COLO668 (cell line): ENCODE data around the gene GPR63.
A peak's percentile ranks its signal among the peaks of the same experiment; 100 is the strongest.

Experiments
- DNase-seq: peaks from one replicate; lab custom pipeline; 2025; ENCODE audit not compliant: unreplicated experiment; lab: John Stamatoyannopoulos, UW

Gene GPR63, protein sequence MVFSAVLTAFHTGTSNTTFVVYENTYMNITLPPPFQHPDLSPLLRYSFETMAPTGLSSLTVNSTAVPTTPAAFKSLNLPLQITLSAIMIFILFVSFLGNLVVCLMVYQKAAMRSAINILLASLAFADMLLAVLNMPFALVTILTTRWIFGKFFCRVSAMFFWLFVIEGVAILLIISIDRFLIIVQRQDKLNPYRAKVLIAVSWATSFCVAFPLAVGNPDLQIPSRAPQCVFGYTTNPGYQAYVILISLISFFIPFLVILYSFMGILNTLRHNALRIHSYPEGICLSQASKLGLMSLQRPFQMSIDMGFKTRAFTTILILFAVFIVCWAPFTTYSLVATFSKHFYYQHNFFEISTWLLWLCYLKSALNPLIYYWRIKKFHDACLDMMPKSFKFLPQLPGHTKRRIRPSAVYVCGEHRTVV

DNA sequence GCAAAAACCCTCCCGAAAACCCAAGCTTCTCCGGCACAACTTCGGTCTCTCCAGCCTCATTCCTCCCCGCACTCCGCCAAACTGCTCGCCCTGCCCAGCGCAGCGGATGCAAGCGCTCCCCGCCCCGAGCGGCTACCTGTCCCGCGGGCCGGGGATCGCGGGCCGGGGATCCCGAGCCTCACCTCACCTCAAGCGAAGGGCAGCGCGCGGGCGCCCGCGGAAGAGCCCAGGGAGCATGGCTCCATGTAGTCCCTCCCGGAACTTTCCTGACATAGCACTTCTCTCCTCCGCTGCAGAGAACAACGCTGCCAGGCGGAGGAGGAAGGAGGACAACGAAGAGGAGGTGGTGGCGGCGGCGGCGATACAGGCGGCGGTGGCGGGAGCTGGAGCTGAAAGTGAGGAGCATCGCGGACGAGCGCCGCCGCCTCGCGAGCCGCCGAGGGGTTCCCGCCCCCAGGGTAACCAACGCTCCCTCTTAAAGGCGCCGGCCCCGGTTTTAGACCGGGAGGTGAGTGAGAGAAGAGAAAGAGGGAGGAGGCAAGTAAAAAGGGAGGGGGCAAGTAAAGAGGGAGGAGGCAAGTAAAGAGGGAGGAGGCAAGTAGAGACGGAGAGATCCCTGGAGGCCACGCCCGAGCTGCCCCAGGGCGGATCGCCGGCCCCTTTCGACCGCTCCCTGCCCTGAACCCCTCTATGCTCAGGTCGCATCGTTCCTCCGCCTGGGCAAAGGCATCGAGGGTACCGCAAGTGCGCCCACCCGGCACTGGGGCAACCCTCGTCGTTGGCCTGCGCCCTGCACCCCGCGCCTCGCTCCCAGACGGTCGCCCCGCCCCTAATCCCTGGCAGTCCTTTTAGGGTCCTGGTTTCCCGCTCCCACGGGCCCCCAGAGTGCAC is at the start of gene GPR63:
TSS of gene GPR63 (minus strand) at position 397 of the 891 bp plus-strand sequence. CDS start 37,746 bp downstream, outside the sequence.
- peak; percentile 80 for DNase-seq

DNA sequence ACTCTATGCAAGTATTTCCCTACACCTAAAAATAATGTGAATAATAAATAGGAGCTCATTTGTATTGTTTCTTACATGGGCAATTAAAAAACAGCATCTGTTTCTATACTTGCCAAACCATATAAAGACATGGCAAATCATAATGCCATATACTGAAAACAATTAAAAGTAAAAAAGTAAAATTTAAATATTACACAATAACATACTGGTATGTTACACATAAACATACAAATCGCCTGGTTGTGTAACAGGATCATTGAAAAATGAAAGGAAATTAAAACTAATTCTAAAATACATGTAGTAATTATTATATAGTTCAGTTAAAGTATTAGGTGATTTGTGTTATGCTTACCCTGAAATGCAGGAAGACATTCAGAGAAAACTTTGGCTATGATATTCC is 49.2 kb upstream of the GPR63 start:
- DNase-seq, result no peak

DNA sequence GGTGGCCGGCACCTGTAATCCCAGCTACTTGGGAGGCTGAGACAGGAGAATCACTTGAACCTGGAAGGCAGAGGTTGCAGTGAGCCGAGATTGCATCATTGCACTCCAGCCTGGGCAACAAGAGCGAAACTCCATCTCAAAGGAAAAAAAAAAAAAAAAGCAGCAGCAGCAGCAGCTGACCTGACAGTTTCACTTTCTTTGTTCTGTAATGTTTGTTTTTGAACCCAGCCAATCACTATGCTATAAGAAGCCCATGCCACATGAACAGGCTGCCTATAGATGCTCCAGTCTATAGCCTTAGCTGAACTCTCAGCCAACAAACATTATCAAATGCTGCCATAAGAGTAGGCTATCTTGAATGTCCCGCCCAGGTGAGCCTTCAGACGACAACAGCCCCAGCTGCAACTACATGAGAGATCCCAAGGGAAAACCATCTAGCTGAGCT is 47.9 kb upstream of the GPR63 start:
- DNase-seq, result peak; percentile 18

DNA sequence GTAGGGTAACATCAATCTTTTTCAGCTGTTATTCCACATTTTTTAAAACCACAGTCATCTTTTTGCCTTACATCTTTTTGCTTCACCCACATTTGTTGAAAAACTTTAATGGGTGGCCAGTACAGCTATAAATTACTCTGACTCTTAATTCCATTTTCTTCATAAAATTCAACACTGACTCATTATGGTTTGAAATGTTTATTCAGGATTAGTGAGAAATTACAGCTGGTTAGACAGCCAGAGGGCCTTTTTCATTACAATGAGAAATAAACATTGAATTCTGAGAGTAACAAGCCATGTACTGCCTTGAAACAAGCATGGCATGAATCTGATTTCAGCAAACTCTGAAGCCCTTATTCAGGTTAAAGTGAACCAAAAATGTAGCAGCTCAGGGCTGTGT is 40.9 kb upstream of the GPR63 start:
- no peak for DNase-seq

DNA sequence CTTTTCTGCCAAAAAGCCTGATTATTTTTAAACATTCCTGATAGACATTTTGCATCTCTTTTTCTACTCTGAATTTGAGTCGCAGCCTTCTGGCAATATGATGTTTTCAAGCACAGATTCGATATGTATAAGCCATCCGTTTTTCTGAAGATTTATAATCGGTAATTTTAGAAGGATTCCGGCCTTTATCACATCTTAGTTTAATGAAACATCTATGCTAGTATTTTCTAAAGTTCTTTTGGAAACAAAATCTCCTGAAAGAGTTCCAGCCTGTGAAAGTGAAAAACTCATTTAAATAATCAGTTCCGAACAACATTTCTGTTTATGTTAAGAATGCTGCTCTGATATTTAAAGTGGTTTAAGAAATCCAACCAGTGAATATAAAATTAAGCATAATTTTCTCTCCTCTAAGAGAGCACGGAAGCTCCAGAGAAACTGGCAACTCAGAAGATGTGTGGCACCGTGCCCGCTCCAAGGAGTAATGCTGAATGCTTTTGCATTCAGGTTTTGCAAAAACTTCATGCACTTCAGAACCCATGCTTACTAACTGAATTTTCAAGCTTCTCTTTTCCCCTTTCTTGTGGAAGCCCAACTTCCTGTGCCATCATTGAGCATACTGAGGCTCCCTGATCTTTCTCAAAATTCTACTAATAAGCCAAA is 39.7 kb upstream of the GPR63 start:
- DNase-seq, result no peak

DNA sequence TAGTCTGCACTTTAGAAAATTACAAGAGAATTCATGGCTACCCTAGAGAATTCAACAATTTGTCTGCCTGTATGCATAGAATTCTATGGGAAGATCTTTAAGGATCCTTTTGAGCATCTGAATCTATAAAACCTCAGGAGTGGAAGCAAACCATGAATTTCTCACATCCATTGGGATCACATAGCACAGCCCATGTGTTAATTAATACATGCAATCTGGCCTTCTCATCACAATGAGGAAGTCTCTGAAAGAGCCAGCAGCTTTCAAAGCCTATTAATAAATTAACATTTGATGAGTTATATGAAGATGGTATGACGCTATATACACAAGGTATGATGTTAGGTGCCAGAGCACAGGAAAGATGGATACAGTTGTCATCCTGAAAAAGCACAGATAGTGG is 35.7 kb upstream of the GPR63 start:
- DNase-seq, result no peak

DNA sequence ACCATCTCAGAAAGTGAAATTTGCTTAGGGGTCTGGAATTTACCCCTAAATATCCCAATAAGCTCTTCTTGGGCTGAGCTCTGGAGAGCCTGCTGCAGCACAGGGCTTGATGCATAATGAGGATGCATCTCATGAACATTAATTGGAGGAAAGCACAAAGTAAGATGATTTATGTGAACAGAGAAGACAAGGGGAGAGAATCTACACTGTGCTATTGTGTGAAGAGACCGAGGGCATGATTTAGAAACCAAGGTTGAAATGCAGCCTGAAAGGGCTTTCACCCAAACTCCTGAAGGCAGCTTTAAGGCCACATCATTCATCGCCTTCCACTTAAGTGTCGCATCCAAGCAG is 27.8 kb upstream of the GPR63 start:
- no peak for DNase-seq

DNA sequence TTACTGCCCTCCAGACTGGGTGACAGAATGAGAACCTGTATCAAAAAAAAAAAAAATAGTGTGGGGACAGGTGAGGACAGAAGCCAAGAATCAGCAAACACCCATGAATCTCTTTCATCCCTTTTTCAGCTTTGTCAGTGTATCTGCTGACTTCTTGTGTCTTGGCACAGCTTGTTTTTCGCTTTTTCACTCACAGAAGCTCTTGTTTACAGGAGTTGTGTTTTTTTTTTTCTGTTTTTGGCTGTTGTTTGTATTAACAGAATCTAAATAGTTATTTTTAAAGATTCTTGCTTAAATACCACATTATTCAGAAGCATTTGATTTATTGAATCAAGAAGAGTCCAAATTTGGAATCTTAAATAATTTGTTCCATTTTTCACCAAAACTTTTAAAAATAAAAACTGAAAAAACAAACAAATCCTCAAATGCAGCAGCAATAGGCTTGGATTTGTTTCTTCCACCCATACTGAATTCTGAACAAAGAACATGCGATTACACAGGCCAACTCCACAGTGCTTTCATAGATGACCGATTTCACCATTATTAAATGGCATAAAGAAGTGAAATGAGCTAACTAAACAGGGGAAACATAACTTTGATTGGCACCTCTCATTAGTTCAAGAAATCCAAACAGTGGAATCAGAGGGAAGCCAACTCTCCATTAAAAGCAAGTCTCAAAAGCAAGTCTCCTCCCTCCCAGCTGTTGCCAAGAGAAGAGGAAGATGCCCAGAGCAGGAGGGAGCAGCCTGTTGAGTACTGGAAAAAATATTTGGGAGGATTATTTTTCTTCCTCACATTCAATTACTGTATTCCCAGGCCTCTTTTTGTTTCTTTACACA is 27.2 kb upstream of the GPR63 start:
- DNase-seq, result no peak

DNA sequence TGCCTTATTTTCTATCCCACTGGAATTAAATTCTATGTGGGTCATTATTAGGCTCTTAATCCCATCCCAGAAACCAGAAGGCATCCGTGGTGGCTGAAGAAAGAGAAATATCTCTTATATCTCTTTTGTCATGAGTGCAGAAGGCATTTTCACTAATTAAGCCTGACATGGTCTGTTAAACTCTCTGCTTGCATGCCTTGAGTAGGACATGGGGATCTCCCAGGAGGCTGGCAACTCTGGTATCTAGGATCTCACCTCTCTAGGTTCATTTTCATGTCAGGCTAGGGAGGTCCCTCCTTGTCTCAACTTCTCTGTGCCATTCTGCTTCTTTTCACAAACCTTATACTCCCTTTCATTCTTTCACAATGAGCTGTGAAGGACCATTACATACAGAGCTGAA is 25.3 kb upstream of the GPR63 start:
- no peak for DNase-seq

DNA sequence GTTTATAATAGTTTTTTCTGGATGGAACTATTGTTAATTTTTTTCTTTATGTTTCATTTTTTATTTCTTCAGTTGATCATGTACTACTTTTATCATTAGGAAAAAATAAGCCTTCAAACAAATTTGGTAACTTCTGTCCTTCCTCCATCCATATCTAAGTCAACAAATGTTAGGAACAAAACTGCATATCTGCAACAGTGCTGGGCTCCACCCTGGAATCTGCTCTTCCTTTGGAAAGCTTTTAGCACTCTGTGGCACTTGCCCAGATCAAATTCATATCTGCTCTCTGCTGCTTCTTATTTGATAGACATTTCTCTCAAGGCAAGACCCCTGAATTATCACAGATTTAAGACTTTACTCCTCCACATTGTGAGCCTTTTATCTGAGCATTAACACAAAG is 24.3 kb upstream of the GPR63 start:
- DNase-seq, result no peak

DNA sequence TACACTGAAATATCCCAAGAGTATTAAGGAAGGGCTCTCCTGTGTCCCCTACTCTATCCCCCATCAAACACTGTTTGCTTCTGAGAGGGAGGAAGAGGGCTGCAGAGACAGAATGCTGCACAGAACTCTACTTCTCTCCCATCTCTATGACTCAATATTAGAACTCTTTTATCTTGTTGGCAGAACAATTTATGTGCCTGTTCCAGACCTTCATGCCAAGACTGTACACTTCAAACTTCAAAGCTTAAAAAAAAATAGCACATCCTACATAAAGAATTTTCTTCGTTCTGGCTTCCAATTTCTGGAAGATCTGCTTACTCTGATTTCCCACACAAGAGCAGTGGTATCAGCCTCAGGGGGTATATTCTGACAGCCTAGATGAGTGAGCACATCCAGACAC is 19.6 kb upstream of the GPR63 start:
- no peak for DNase-seq

DNA sequence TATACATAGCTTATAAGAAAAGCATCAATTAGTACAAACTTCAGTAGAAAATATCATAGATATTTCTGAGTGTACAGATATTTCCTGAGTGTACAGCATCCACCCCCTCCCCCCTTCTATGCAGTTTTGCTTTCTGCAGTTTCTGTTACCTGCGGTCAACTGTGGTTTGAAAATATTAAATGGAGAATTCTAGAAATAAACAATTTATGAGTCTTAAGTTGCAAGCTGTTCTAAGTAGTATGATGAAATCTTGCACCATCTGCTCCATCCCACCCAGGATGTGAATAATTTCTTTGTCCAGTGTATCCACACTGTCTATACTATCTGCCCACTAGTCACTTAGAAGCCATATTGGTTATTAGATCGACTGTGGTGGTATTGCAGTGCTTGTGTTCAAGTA is 15.8 kb upstream of the GPR63 start:
- DNase-seq, result no peak

DNA sequence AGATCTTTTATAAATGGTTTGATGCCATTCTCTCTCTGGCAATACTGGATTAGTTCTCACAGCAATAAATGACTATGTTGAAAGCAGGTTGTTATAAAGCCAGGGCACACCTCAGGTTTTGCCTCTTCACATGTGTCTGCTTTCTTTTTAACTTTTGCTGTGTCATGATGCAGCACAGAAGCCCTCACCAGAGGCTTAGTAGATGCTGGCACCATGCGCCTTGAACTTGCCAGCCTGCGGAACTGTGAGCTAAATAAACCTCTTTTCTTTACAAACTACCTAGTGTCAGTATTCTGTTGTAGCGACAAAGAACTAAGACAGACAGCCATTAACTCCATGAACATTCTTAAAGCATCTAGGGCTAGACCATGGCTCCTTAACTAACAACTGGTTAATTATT is 15.3 kb upstream of the GPR63 start:
- no peak for DNase-seq

DNA sequence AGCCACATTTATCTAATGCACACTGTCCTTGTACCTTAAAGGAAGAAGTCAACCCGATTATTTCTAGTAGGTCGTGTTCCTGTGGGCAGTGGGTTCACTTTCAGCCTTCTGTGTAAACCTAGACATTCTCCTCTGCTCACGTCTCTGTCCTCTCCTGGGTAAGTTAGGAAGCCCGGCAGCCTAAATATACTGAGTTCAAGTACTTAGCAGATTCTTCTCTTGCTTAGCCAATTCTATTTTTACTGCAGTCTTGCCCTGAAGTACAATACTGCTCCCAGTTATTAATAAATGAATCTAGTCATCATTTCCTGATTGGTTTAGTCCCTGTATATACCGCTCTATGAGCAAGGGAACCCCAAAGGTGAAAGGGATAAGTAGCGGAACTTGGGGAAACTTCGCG is 14.6 kb upstream of the GPR63 start:
- no peak for DNase-seq

DNA sequence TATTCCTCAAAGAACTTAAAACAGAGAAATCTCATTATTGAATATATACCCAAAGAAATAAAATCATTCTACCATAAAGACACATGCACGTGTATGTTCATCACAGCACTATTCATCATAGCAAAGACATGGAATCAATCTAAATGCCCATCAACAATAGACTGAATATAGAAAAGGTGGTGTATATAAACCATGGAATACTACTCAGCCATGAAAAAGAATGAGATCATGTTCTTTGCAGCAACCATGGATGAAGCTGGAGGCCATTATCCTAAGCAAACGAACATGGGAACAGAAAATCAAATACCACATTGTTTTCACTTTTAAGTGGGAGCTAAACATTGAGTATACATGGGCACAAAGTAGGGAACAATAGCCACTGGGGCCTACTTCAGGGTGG is 12.3 kb upstream of the GPR63 start:
- no peak for DNase-seq

DNA sequence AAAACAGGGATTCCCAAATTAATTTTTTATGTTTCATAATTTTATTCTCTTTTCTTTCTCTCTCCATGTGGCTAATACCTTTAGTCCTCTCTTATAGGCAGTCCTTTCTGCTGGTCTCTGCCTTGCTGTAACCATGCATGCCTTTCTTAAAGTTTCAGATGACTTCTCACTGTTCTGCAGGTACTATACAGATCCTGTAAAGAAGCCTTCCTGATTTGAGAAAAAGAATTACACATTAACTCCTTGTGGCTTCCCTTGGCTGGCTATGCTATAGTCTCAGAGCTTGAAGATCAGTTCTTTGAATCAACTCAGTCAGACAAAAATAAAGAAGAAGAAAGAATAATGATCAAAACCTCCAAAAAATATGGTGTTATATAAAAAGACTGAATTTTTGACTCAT is 7.3 kb upstream of the GPR63 start:
- DNase-seq, result no peak

DNA sequence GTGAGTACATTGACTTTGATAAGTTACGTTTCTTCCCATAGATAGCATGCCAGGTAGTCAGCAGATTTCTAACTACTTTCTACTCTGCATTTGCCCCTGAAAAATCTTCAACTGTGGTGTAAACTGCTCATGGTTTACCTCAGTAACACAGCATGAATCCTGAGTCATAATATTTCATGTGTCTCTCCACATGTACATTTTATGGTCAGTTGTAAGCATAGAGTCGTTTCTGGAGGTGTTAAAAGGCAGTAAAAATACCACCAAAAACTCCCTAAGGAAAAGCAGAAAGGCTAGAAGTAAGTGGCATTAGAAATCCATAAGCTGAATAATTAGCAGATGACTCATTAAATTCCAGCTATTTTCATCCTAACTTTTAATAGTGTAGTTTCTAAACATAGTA is 4.1 kb upstream of the GPR63 start:
- no peak for DNase-seq

DNA sequence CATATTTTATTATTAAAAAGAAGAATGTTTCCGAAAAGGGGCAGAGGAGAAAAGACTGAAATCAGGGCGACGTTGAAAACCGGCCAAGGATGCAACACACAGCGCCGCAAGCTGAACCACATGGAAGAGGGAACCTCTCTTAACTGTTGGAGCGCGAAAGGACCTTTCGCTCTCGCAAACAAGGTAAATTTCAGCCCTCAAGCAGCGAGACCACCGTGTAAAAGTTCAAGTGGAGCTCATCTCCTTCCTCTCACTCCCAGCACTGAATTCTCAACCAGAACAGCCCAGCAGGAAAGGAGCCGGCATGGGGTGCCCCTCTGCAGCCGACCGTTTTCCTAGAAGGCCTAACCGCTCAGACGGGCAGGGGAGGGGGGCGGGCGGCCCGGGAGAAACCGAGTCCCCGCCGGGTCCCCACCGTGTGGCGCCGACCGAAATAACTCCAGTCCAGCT is 621 bp downstream of the GPR63 start:
- peak; percentile 31 for DNase-seq

DNA sequence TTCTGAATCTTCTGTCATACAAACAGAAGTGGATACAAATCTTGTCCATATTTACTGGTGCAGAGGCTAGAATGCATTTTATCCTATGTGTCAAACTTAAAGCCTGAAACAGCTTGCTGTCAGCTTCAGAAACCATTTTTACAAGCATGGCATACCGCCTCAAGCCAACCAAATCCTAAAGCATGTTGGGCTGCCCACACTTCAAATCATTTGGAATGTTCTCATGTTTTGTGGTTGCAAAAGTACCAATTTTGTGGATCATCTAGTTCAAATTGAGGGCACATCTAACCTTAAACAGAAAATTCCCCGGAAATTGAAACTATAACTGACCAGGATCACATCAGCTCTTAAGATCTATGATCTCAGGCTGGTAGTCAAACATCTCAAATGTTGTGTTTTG is 3.2 kb downstream of the GPR63 start:
- no peak for DNase-seq

DNA sequence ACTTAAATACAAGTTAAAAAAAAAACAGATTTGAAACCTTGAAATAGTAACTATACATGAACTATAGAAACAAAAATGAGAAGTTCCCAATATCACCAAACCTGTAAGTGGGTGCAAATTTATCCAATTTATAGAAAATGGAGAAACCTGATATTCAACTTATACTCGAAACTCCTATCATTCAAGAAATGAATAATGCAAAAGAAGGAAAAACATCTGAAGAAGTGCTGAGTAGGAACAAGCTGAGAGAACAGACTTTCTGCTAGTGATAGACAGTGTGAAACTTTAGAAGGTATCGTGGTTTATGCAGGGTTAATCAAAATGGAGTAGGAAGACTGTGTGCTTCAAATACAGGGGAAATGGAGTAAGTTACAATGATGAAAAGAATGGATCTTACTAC is 4.5 kb downstream of the GPR63 start:
- DNase-seq, result no peak

DNA sequence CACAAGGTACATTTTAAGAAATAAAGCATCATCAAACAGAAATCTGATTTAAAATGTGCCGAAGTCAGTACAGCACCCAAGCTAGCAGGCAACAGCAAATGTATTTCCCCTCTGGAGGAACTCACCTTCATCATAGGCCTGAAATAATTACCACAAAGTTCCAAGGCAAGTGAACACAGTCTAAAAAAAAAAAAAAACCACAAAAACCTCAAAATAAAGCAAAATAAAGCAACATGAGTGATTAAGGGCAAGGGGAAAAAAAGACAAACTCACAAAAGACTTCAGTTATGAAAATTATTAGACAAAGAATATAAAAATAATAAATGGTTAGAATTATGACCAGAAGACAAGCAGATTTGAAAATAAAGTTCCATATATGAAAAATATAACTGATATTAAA is 10.4 kb downstream of the GPR63 start:
- DNase-seq, result no peak
